GM19351 (cell line): ENCODE data around the gene IL17RD.
"Not testable (repeated sequence)": the region's sequence is repeated elsewhere in the genome, so short reads cannot be mapped to it uniquely, and the experiment has no call there.

Source experiments
- ATAC-seq: cut with Tn5 transposase; IDR thresholded peaks from one replicate; pipeline ENCODE4 v1.9.1; 2021; ENCODE audit warnings: mild to moderate bottlenecking, moderate library complexity; ENCODE audit not compliant: unreplicated experiment

Gene IL17RD

DNA sequence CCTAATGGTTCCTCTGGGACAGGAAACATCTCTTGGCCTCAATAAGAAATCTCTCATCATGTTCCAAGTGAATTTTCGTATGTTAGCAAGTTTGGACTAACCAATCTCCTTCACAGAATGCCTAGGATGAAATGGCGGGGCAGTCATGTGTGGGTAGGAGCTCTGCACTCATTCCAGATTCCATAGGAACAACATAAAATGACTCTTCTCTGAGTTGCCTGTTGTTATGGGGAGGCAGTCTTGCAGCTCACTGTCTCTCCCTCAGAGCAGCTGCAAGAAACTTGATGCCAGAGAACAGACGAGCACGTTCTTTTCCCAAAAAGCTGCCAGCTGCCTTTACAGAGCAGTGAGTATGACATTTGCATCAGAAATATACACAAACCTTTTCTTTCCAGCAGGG is 70.6 kb downstream of the IL17RD start:
- no peak for ATAC-seq

- no peak for ATAC-seq
These were observed 71.1 kb downstream of the IL17RD start for GRCh38 chr3:57093971-57094535.

DNA sequence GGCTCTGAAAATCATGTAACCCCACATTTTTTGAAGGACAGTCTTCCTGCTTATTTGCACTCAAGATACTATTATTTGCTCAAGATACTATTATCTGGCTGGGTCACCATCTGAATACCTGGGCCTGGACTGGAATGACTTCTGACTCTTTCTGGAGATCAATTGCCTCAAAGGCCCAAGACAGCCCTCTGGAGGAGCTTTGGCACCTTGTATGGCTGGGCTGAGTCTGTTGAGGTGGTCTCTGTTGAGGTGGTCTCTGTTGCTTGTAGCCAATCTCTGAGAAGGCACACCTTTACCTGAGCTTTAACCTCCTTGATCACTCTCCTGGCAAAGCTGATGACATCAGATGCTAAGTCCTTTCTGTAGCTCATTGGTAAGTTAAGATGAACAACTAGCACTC is 71.7 kb downstream of the IL17RD start:
- no peak for ATAC-seq

DNA sequence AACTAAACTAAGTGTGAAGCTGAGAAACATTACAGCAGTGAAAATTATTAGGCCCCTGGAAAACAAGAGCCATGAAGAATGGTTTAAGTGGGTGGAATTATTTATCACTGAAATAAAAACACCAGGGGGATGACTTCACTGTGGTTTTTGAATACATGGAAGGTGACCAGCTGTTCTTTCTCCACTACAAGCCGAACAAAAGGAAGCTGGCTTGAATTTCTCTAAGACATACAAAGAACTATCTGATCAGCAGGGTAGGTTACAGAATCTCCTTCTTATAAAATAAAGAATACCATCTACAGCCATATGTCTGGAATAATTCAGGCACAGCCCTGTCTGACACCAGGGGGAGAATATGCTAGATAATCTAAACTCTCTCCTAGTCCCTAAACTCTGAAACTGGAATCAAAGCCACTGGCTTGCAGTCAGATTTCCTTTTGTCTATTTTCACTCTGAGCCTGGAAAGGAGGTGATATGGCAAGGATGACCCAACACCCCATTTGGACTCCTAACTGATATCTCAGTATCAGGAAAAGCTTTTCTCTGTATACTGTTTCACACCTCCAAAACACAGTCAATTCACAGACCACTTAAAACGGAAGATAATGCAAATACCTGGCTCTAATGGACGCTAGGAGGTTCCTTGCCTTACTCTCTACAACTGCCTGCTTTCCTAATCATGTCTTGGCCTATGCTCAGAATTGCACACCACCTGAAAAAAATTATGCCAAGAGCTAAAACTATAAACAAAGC is 73.5 kb downstream of the IL17RD start:
- ATAC-seq: no peak

GRCh38 chr3:57089043-57089442 is 76.1 kb downstream of the IL17RD start:
- no peak for ATAC-seq

DNA sequence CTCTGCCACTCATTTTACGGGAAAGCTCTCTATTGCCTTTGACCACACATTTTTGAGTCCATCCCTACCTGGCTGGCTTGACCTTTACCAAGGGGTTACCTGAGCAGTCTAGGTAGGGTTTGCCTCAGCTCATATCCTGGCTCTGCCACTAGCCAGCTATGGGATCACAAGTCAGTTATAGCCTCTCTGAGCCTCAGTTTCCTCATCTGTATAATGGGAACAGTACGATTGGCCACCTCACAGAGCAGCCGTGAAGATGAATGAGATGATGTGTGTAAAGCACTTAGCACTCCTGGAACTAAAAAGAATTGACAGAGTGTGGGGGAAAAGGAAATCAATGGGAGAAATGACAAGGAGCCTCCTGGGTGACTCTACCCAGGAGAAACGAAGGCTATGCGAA is 76.7 kb downstream of the IL17RD start:
- ATAC-seq: no peak

DNA sequence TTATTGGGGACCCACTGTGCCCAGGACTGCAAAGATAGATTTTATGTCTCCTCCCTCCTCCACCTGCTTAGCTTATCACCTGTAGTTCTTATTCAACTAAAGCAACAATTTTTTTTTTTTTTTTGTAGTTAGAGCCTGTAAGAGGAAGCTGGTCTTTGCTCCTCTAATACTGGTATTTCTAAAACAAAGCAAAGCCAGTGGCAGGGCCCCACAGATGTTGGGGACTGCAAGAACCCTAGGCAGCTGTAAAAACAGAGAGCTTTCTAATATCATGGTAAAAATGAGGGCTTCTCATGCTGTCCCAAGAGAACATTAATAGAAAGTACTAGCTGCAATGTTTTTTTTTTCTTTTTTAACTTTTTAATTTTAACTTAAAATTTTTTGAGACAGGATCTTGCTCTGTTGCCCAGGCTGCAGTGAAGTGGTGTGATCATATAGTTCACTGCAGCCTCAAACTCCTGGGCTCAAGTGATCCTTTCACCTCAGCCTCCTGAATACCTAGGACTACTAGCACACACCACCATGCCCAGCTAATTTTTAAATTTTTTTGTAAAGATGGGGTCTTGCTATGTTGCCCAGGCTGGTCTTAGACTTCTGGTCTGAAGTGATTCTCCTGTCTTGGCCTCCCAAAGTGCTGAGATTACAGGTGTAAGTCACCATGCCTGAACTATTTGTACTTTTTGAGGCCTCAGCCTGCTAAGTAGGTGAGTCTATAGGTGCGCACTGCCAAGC is 77.6 kb downstream of the IL17RD start:
- ATAC-seq: no peak

- no peak for ATAC-seq
These were observed 79.0 kb downstream of the IL17RD start for GRCh38 chr3:57086201-57086600.

- no peak for ATAC-seq
These were observed 79.9 kb downstream of the IL17RD start for GRCh38 chr3:57085211-57085610.

DNA sequence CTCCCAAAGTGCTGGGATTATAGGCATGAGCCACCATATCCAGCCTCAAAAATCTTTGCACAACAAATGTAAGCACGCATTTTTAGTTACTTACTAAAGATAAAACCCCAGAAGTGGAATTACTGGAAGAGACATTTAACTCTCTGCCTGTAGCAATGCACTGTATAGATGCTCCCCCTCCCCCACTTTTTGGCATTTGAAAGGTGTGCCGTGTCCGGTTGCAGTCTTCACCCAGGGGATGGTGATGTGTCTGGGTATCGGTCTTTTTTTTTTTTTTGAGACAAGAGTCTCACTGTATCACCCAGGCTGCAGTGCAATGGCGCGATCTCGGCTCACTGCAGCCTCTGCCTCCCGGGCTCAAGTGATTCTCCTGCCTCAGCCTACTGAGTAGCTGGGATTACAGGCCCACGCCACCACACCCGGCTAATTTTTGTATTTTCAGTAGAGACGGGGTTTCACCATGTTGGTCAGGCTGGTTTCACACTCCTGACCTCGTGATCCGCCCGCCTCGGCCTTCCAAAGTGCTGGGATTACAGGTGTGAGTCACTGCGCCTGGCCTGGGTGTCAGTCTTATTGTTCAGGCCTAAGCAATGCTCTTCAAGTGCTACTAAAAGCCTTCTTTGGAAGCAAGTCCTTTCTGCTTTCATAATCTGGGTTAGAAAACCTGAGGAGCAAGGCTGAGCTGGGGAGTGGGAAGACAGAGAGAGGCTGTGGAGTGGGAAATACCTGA is 81.7 kb downstream of the IL17RD start:
- ATAC-seq: not testable (repeated sequence)

DNA sequence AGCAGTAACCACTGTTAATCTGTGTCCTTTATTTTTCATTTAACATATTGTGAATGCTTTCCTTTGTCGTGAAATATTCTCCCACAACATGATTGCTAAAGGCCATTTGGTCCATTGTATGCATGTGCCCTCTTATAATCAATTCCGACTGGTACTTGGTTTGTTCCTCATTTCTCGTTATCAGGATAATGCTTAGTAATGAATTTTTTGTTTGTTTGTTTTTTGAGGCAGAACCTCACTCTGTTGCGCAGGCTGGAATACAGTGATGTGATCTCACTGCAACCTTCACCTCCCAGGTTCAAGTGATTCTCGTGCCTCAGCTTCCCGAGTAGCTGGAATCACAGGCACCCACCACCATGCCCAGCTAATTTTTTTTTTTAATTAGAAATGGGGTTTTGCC is 82.7 kb downstream of the IL17RD start:
- ATAC-seq: no peak

DNA sequence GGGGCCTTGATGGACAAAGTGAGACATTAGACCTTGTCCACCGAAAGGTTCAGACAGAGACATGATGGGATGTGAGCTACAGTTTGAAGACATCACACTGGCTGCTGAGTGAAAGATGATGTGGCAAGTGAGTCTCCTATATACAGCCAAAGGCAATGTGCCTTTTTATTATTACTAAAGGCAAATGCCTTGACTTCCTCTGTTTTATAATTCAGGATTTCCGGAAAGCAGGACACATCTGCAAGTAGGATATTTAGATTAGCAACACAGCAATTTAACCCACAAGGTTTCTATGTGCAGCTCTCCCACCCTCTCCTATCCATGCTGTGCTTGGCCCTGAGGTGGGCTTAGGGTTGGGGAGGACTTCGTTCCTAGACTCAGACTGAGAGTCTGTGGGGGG is 84.0 kb downstream of the IL17RD start:
- no peak for ATAC-seq

- no peak for ATAC-seq
These were observed 85.0 kb downstream of the IL17RD start for GRCh38 chr3:57080171-57080570.

DNA sequence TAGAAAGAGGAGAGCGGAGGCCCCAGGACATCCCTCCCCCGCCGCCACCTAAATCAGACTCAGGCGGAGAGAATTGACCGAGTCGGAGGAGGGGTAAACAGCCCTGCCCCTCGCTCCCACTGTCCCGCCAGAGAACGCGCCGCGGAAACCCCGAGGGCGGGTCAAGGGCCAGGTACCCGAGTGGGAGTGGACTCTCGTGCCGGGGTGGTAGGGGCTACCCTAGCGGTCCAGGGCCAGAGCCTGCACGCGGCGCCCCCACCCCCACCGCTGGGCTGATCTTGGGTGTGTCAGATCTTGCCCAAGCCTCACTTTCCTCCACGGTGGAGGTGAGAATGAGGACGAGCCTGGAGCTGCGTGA is 85.7 kb downstream of the IL17RD start:
- no peak for ATAC-seq

GRCh38 chr3:57078635-57079473 is 86.3 kb downstream of the IL17RD start:
- peak; percentile 52 for ATAC-seq

DNA sequence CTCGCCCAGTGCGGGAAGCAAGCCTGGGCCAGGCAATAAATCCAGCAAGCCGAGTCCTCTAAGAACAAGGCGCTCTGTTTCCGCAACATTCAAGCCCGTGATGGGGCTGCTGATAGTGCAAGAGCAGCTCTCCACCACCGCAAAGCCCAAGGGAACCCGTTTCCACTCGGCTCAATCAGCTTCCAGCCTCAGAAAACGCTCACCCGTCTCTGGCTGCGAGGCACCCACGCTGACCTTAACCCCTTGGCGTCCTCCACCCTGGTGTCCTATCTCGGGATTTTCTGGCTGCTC is 86.9 kb downstream of the IL17RD start:
- peak; percentile 43 for ATAC-seq

DNA sequence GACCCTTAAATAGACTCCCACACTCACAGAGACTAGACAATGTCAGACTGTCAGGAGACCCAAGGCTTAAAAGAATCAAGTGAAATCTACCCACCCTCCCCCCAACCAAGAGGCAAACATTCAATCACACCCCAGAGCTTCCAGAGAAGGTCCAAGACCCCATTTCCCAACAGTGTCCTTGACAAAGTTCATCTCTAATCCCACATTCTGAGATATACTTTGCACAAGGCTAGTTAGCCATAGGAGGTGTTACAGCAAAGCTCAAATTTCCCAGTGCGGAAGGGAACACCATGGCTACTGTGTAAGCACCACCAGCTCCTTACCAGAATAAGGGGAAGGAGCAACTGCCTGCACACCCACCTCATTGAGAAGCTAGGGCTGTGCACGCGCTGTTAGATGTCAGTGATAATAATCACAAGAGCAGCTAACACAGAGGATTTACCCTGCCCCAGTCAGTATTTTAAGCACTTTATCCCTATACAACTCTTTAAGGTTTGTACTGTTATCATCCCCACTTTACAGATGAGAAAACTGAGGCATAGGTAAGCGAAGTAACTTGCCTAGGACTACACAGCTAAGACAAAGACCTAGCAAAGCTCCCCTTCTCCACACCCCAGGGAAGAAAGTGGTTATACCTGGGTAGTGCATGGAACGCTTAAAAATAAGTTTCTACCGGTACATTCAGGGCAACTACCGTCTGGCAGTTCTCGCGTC is 87.4 kb downstream of the IL17RD start:
- ATAC-seq: no peak

- no peak for ATAC-seq
These were observed 88.7 kb downstream of the IL17RD start for GRCh38 chr3:57076422-57076951.

DNA sequence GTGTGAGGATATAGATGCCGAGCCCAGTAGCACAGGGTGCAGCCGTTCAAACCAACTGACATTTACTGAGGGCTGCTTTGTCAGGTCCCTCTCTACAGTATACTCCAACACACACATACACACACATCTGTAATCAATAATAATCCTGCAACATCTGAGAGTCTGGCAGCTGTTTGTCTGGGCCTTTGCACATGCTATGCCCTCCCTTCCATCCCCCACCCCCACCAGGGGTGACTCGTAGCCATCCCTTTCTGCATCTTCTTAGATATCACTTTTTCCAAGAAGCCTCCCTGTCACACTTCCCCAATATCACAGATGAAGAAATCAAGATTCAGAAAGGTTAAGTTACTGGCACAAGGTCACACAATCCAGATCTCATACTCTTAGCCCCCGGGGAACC is 91.0 kb downstream of the IL17RD start:
- ATAC-seq: no peak

- ATAC-seq: no peak
These were observed 91.5 kb downstream of the IL17RD start for GRCh38 chr3:57073628-57074027.
